ENCODE measurements around the gene TOP2B. TPM values are rescaled to one million over a fixed set of nuclear protein-coding genes. Genes with fewer than 3 reads are reported as not detected.

TOP2B gene
- total RNA-seq, 1 experiment from 2014 or later = 49.7 TPM

DNA sequence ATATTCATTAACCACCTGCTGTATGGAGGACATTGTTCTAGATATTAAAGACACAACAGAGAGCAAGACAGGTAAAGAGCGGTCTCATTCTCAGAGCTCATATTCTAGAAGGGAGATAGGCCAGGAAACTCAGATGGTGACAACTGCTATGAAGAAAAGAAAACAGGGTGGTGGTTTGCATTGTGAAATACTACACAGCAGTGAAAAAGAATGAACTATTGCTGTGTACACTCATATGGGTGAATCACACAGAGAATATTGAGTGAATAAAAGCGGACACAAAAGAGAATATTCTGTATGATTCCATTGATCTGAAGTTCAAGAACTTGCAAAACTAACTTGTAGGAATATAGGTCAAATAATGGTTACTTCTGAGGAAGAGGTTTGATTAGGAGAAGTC, 76.7 kb downstream of the TOP2B start:
- no peak for DNase-seq (ENCODE audit: low read depth)
- in situ Hi-C loops (cut with HindIII; ENCODE audit: low pct_unique_long_range_greater_than_20kb, low sequenced_read_pairs) = no loop called here

DNA sequence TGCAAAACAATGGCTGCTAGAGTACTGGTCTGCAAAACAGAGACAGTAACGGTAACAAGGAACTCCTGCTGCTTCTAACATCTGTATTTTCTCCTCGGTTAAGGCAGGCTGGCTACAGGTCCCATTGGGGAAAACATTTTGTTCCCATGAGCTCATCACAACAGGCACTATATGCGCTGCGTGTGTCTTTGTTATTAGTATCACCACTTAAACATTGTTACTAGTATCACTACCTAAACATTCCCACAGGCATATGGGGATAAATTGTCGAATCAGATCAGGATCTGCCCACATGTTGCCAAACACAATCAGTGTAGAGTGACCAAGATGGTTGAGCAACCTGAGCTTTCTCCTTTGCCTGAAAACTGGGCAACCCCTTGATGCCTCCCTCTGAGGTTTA, 77.2 kb downstream of the TOP2B start:
- DNase-seq (ENCODE audit: low read depth) = no peak
- in situ Hi-C loops (cut with HindIII; ENCODE audit: low pct_unique_long_range_greater_than_20kb, low sequenced_read_pairs) = no loop called here

DNA sequence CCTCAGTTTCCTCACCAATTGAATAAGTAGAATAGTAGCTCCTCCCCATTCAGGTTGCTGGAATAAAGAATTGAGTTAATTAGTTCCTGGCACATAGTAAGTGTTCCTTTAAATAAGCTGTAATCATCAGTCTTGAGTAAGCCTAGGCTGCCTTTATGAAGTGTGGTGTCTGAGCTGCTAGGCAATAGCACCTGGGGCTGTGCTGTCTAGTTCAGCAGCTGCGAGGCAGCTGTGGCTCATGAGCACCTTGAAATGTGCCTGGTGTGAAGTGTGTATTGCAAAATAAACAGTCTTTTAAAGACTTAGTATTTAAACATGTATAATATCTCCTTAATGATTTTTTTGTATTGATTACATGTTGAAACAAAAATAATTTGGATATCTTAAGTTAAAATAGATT, 77.6 kb downstream of the TOP2B start:
- in situ Hi-C loops (cut with HindIII; ENCODE audit: low pct_unique_long_range_greater_than_20kb, low sequenced_read_pairs) = no loop called here
- no peak for DNase-seq (ENCODE audit: low read depth)

DNA sequence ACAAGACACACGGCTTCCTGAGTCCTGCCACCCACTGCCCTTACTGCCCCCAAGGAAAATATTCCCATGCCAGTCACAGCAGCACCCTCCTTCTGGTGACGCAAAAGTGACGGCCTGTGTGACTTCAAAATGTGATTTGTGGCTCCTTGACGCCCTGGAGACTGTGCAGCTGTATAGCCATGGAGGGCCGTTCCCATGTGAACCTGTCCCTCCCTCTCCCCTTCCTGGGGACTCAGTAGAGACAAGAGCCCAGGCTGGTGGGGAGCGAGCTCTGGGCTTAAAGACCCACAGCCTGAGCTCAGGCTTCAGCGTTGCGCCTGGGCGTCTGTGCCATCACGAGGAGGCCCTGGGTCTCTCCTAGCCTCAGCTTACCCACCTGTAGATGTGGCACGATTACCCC, 78.2 kb downstream of the TOP2B start:
- in situ Hi-C loops (cut with HindIII; ENCODE audit: low pct_unique_long_range_greater_than_20kb, low sequenced_read_pairs) = no loop called here
- DNase-seq (ENCODE audit: low read depth) = no peak

DNA sequence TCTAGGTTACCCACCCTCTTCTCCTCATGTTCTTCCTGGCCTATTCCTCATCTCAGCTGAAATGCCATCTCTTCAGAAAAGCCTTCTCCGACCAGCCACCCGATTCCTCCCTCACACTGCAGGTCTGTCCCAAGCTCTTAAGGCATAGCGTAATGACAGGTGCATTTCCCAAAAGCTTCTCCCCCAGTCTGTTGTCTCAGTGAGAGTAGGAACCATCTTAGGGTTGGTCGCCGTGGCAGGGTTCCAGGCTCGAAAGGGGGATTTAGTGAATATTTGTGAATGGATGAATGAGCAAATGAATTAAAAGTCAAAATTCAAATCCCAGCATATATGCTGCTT, 78.6 kb downstream of the TOP2B start:
- no peak for DNase-seq (ENCODE audit: low read depth)
- in situ Hi-C loops (cut with HindIII; ENCODE audit: low pct_unique_long_range_greater_than_20kb, low sequenced_read_pairs) = no loop called here

DNA sequence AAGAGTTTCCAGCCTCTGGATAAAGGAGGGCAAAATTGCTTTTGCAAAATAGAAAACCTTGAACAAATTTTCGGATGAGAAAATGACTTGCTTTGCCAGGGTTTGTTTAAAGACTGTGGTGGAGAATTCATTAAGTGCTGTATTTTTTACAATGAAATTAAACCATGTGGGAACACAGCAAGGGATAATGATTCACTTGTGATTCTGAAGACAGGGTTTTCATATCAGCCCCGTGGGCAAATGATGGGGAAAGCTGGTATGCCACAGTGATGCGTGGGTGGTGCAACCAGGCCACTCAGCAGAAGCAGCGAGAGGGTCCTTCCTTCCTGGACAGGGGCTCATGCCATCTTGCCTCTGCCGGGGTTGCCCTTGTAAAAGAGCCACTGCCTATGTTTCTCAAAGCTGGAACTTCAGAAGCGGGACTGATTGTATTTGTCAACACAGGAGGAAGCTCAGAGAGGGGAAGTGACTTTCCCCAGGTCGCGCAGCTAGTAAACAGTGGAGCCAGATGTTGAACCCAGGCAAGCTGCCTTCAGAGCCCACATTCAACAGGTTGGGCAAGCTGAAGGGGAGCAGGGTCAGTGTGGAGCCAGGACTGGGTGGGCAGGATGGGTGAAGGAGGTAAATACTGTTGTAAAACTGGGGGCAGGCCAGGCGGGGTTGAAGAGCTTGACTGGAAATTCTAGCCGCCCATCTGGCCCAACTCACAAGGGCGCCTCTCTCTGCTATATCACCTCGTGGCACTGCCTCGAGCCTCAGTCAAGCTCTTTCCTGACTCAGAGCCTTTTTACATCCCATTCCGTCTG, 79.1 kb downstream of the TOP2B start:
- in situ Hi-C loops (cut with HindIII; ENCODE audit: low pct_unique_long_range_greater_than_20kb, low sequenced_read_pairs) = no loop called here
- no peak for DNase-seq (ENCODE audit: low read depth)

DNA sequence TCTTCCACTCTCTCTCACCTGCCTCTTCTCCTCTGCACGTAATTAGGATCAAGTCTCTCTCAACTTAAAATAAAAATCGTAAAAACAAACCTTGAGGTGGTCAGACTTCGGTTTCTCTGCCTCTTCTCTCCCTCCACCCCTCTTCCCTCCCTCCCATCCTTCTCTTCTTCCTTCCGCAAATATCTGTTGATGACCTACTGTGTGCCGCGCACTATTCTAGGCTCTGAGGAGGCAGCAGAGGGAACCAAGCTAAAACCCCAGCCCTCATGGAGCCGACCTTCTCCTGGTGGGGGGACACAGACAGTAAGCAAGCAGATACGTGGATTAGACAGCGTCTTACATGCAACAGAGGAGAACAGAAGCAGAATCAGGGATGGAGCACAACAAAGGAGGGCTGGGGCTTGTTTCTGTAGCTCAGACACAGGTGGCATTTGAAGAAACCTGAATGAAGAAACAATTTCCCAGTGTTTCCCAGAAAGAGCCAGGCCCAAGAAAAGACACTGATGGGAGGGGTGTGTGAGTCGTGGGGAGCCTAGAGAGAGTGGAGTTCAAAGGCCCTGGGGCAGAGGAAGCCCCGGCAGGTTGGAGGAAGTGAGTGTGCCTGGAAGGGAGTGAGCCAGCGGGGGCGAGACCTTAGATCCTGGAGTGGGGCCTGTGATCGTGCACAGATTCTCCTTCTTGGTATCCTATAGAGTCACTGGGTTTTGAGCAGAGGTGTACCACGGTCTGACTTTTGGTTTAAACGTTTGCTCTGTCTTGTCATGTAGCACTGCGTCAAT, 80.5 kb downstream of the TOP2B start:
- in situ Hi-C loops (cut with HindIII; ENCODE audit: low pct_unique_long_range_greater_than_20kb, low sequenced_read_pairs) = no loop called here
- DNase-seq (ENCODE audit: low read depth) = no peak

DNA sequence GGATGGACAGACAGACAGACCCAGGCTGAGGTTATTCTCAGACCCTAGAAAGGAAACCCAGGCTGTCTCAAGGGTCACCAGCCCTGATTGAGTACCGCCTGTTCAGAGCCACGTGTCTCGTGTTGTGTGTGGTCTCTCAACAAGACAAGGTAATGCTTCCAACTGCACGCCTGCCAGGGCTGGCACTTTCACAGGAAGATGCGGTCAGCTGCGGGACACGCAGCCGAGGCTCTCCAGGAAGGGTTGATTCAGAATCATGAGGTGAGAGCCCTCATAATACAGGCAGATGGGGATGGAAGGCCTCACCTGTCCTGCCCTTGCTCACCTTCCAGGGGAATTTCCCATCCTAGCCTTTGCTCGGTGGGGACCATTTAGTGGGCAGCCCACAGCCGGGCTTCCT, 81.4 kb downstream of the TOP2B start:
- in situ Hi-C loops (cut with HindIII; ENCODE audit: low pct_unique_long_range_greater_than_20kb, low sequenced_read_pairs) = no loop called here
- DNase-seq (ENCODE audit: low read depth) = no peak

DNA sequence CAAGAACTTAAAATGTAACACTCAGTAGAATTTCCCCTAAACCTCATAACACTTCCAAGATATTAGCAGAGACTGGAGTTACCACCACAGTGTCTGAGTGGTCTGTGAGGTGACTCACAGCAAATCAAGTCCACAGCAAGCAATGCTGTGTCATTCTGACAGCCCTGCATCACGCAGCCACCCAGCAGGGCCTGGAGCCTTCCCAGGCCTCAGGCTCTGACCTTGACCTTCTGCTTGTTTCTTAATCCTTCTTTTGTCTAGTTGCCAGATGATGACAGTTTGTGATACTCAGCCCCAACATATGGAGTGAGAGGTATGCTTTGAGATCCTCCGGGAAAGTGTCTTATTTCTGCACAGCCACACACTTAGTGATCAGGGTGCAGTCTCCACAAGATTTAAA, 82.5 kb downstream of the TOP2B start:
- in situ Hi-C loops (cut with HindIII; ENCODE audit: low pct_unique_long_range_greater_than_20kb, low sequenced_read_pairs) = no loop called here

DNA sequence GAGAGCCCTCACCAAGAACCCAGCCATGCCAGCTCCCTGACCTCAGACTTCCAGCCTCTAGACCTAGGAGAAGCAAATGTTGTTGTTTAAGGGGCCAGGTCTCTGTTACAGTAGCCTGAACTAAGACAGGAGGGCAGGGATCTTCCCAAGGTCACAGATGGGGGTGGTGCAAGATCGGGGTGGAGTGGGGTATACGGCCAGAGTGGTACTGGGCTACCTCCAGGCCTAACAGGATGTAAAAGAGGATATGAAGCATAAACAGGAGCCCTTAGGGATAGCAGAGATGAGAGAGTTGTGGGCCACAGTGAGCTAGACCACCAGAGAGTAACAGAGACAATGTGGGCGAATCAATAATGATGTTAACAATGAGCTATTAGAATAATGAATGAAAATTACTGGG, 82.9 kb downstream of the TOP2B start:
- no peak for DNase-seq (ENCODE audit: low read depth)
- in situ Hi-C loops (cut with HindIII; ENCODE audit: low pct_unique_long_range_greater_than_20kb, low sequenced_read_pairs) = no loop called here

More for the DNA sequence above, 82.5 kb downstream of the TOP2B start:
- DNase-seq (ENCODE audit: low read depth) = peak; percentile 90

DNA sequence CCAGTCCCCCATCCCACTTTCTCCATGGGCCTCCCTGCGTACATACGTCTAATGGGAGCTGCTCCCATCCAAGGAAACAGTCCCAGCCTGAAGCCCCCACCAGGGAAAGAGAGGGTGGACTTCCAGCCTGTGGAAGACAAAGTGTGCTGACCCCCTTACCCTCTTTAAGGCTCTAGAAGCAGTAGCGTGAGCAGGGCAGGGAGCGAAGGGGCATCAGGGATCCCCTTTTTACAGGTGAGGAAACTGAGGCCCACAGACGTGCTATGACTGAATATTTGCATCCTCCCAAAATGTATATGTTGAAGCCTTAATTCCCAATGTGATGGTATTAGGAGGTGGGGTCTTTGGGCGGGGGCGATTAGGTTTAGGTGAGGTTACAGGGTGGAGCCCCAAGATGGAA, 83.4 kb downstream of the TOP2B start:
- in situ Hi-C loops (cut with HindIII; ENCODE audit: low pct_unique_long_range_greater_than_20kb, low sequenced_read_pairs) = no loop called here
- DNase-seq (ENCODE audit: low read depth) = no peak

DNA sequence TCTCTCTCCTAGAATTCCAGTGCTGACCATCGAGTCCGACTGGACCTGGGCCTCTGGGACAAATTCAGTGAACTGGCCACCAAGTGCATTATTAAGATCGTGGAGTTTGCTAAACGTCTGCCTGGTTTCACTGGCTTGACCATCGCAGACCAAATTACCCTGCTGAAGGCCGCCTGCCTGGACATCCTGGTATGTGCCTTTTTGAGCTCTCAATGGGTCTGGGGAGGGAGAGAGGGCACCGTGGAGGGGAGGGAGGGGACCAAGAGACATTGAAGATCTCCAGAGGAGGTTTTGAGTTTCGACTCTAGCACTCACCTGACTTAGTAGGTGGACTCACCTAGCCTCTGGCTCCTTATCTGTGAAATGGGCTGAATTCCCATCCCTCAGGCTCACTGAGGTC, 84.2 kb downstream of the TOP2B start:
- in situ Hi-C loops (cut with HindIII; ENCODE audit: low pct_unique_long_range_greater_than_20kb, low sequenced_read_pairs) = no loop called here
- no peak for DNase-seq (ENCODE audit: low read depth)

DNA sequence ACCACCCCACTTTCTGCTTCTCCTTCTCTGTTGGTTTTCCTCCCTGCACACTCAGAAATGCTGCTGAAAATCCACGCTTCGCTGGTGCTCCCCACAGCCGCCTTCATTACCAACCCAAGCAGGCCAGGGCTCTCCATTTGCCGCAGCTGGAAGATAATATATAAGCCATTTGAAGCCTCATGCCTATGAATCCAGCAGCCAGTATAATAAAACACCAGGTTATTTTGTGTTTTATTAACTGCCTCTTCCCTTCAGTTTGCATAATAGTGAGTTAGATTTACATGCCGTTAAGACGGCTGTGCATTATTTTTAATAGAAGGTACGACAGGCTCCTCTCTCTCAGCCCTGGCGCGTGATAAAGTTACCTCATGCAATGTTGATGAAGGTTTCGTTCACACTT, 86.6 kb downstream of the TOP2B start:
- in situ Hi-C loops (cut with HindIII; ENCODE audit: low pct_unique_long_range_greater_than_20kb, low sequenced_read_pairs) = no loop called here

DNA sequence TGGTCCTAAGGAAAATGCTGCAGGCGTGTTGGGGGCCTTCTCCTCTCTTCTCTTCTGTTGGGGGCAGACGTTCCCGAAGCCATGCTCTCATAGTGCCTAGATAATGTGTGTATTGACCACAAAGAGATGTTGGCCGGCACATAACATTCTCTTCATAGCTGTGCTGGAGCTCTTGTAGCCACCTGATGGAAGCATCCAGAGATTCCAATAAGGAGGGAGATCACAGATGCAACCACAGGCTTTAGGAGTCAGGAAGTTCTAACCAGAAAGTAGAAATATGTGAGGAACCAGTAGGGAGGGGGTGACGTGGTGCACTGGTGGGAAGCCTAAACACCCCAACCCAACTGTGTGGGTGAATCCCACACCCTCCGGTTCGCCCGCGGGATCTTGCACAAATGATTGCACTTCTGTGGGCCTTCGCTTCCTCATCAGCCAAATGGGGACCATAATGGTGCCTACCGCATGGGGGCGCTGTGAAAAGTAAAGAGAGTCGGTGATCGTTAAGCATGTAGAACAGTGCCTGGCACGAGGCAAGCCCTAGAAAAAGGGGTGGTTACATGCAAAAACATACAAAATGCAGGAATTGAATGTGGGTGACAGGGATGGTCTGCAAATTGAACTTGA, 87.8 kb downstream of the TOP2B start:
- no peak for DNase-seq (ENCODE audit: low read depth)
- in situ Hi-C loops (cut with HindIII; ENCODE audit: low pct_unique_long_range_greater_than_20kb, low sequenced_read_pairs) = no loop called here

More for the DNA sequence above, 86.6 kb downstream of the TOP2B start:
- DNase-seq (ENCODE audit: low read depth) = no peak

DNA sequence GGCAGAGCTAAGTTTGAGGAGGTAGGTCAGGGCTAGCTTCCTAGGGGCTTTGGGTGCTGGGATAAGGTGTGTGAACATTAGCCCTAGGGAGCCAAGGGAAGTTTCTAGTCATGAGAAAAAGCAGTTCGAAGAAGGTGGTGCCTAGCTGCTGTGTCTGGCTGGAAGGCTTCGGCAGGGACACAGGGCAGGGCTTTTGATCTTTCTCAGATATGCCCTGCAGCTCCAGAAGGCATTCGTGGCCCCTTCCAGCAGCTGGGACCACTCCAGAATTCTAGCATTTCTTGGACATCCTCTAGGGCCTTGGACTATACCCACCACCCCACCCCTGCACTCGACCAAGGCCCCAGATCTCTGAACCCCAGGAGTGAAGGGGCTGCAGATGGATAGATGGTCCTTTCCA, 88.6 kb downstream of the TOP2B start:
- DNase-seq (ENCODE audit: low read depth) = no peak
- in situ Hi-C loops (cut with HindIII; ENCODE audit: low pct_unique_long_range_greater_than_20kb, low sequenced_read_pairs) = no loop called here

DNA sequence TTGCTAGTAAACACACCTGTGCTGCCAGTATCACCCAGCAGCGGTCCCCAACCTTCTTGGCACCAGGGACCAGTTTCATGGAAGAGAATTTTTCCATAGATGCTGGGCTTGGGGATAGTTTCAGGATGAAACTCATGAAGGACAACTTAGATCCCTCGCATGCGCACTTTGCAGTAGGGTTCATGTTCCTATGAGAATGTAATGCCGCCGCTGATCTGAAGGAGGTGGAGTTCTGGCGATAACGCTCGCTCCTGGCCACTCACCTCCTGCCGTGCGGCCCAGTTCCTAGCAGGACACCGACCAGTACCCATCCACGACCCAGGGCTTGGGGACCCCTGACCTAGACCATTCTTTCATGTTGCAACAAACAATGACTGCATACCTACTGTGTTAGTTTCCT, 89.7 kb downstream of the TOP2B start:
- no peak for DNase-seq (ENCODE audit: low read depth)
- in situ Hi-C loops (cut with HindIII; ENCODE audit: low pct_unique_long_range_greater_than_20kb, low sequenced_read_pairs) = no loop called here

DNA sequence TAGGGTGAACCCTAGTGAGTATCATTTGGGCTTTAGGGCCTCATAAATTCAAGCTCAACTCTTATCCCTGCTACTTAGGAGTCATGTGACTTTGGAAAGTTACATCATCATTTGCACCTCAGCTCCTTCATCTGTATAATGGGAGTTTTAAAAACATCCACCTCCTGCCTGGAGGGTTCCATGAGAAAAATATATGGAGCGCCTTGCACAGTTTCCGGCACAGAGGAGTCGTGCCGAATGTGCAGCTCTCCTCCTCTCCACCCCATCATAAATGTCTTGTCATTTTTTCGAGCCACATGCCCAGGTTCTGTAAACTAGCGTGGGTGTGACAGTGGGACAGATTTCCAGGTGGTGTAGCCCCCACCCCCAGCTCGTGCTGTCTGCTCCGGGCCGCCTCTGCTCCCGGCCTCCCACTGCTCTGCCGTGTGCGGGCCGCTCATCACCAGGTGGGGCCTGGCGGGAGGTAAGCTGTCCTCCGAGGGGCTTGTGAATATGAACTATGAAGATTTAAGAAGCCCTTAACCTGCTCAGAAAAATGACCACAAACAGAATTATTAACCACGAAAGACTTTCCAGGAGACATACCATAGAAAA, 90.4 kb downstream of the TOP2B start:
- no peak for DNase-seq (ENCODE audit: low read depth)
- in situ Hi-C loops (cut with HindIII; ENCODE audit: low pct_unique_long_range_greater_than_20kb, low sequenced_read_pairs) = no loop called here

DNA sequence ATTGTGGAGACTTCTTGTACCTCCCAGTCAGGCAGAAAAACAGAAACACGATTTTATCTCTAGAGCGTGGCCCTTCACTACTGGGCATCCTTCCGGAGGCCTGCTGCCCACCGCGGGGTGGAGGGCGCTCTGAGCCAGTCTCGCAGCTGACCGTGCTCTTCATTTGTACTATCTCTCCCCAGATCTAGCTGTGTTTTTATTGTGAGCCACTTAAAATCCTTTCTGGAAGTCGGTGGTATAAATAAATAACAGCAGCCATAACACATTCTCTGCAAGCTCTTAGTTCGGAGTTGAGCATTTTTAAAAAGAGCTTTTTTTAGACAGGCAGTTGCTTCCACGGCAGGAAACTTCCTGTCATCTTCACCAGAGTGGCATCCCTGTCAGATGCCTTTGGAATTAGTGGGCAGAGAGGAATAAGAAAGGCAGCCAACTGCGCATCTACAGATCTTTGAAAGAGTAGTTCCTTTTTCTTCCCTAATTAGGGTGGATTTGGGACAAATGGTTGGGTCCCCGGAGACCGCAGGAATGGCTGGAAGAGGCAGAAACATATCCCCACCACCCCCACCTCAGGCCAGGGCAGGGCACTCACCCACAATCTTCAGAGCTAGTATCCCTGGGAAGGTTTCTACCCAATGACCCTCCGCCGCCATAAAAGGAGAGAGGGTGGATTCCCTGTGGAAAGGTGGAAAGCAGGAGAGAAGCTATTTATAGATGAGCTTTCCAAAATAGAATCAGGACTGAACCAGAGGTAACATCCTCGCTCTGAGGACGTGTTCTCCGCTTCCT, 91.1 kb downstream of the TOP2B start:
- in situ Hi-C loops (cut with HindIII; ENCODE audit: low pct_unique_long_range_greater_than_20kb, low sequenced_read_pairs) = no loop called here
- no peak for DNase-seq (ENCODE audit: low read depth)

Data from Caki2 (cell line).